Breast epithelium (tissue), 4 donors: ENCODE measurements around the gene PRSS8. TPM values are rescaled to one million over a fixed set of nuclear protein-coding genes. Genes with fewer than 3 reads are reported as not detected.

Experiments
- DNase-seq, 2 donors: peaks; one replicate each; pipeline ENCODE4 v3.0.0-alpha.2; 2019; ENCODE audit warnings: low spot score in 2 of 2
- H3K27ac ChIP-seq, 2 donors: fragments of 200-600 bp; sonication (generic) in 1 of 2; one replicate each; pipeline ENCODE4 v1.5.1; 2016 to 2019; ENCODE audit warnings: mild to moderate bottlenecking in 1 of 2
- H3K27me3 ChIP-seq, 2 donors: fragments of 200-600 bp; sonication (generic) in 1 of 2; one replicate each; pipeline versions ENCODE4 v1.5.1 to v1.6.0; 2017 to 2019; ENCODE audit warnings: control low read depth in 1 of 2, mild to moderate bottlenecking in 1 of 2
- H3K36me3 ChIP-seq: fragments of 200-600 bp; one replicate; pipeline ENCODE4 v1.5.1; 2019
- H3K4me1 ChIP-seq, 2 donors: fragments of 200-600 bp; sonication (generic); one replicate each; pipeline ENCODE4 v1.5.1; 2016 to 2019; ENCODE audit warnings: control low read depth in 1 of 2
- H3K4me3 ChIP-seq, 3 donors: fragments of 200-600 bp; sonication (generic); 1 replicate in 2 of 3; 2 replicates in 1 of 3; pipeline ENCODE4 v1.5.1; 2016 to 2019; ENCODE audit warnings: mild to moderate bottlenecking in 3 of 3, moderate library complexity in 2 of 3
- H3K9me3 ChIP-seq, 2 donors: fragments of 200-600 bp; sonication (generic) in 1 of 2; one replicate each; pipeline ENCODE4 v1.5.1; 2016 to 2019; ENCODE audit warnings: control low read depth in 1 of 2
- CTCF ChIP-seq, 3 donors: fragments of 450-650 bp; IDR thresholded peaks; one replicate each; pipeline ENCODE4 v1.5.1; 2016 to 2017; ENCODE audit warnings: antibody characterized with exemption in 3 of 3, mild to moderate bottlenecking in 3 of 3, moderate library complexity in 3 of 3
- POLR2A ChIP-seq: fragments of 450-650 bp; IDR thresholded peaks from one replicate; pipeline ENCODE4 v1.6.1; 2016; ENCODE audit warnings: antibody characterized with exemption, mild to moderate bottlenecking, moderate library complexity
- POLR2AphosphoS5 ChIP-seq, 3 donors: sonication (generic); formaldehyde crosslinking; IDR thresholded peaks; one replicate each; pipeline ENCODE4 v1.6.1; 2017; ENCODE audit warnings: antibody characterized with exemption in 3 of 3
- intact Hi-C: fragments of 100-400 bp; cut with DNase I; formaldehyde crosslinking; loops from one replicate; pipeline ENCODE4 v1.15.1; 2023; ENCODE audit warnings: low total_unique reads
- total RNA-seq, 3 donors: library from RNA; depleted of rRNA; stranded (reverse); fragments of >200 nt; gene quantifications; one replicate each; pipeline ENCODE4 v1.1.0, GENCODE V29; 2016

The PRSS8 gene
- total RNA-seq, 3 donors from 2014 or later = 23.6 to 54.4 TPM; not detected in 1

GRCh38 chr16:31149332-31149731, 13.8 kb upstream of the PRSS8 start:
- Histone ChIP-seq H3K27me3 (no peaks in the 10 kb centered on the region), H3K9me3 (no peaks in the 10 kb centered on the region), H3K36me3 (no peaks in the 10 kb centered on the region), H3K27ac (no peak overlapping the region), H3K4me3 (peak overlapping the region in 1 of 3 donors; percentile 15), H3K4me1 (no peaks in the 10 kb centered on the region)
- no peak for DNase-seq
- intact Hi-C loops = no loop called here
- no peak for TF ChIP-seq POLR2A
- TF ChIP-seq CTCF (IDR thresholded peaks at IDR 0.05) = no peak
- TF ChIP-seq POLR2AphosphoS5 (IDR thresholded peaks at IDR 0.05) = no peak

DNA sequence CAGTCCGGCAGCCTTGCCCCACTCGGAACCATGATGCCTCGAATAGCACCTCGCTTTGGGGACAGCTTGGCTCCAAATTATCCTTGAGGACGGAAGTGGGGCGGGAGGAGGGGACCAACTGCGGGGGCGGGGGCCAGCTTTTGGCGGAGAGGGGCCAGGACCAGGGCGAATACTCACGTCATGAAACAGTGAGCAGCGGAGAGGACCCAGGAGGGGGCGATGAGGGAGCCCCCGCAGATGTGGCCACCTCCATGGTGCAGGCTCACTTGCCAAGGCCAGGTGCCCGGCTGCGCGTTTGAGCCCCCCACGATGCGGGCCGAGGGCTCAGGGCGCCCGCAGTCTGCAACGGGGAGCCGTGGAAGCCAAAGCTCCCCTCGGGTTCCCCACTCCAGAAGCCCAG, 13.4 kb upstream of the PRSS8 start:
- no peaks in the 10 kb centered on the region for H3K4me1 ChIP-seq
- no peaks in the 10 kb centered on the region for H3K9me3 ChIP-seq
- H3K4me3 ChIP-seq = no peak overlapping the region
- no peak for DNase-seq
- no peaks in the 10 kb centered on the region for H3K27me3 ChIP-seq
- H3K27ac ChIP-seq = no peak overlapping the region
- intact Hi-C loops = no loop called here
- TF ChIP-seq POLR2A (no peak), CTCF (IDR thresholded peaks at IDR 0.05) (no peak), POLR2AphosphoS5 (IDR thresholded peaks at IDR 0.05) (no peak)
- H3K36me3 ChIP-seq = no peaks in the 10 kb centered on the region

DNA sequence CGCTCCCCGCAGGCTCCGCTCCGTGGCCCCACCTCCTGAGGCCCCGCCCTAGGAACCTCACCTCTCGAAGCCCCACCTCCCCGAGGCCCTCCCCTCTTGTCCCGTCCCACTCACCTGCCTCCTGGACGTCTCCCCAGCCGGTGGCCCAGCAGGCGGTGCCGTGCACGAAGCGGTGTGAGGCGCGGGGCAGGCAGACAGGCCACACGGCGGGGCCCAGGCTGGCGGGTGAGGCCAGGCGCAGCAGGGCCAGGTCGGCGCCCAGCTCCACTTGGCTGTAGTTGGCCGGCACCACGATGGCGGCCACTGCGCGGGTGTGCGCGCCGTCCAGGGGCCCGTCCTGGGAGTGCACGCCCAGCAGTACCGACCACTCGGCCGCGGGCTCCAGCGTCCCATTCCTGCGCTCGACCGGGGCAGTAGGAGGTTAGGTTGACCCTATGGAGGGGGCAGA, 12.8 kb upstream of the PRSS8 start:
- H3K9me3 ChIP-seq = no peaks in the 10 kb centered on the region
- H3K27me3 ChIP-seq = no peaks in the 10 kb centered on the region
- intact Hi-C loops = no loop called here
- H3K36me3 ChIP-seq = no peaks in the 10 kb centered on the region
- H3K4me3 ChIP-seq = peak overlapping the region in 2 of 3 donors; percentile 40 to 63
- DNase-seq = peak in 1 of 2 donors; percentile 46
- H3K4me1 ChIP-seq = no peaks in the 10 kb centered on the region
- no peak overlapping the region for H3K27ac ChIP-seq
- TF ChIP-seq POLR2A = no peak
- TF ChIP-seq CTCF (IDR thresholded peaks at IDR 0.05) = no peak
- no peak for TF ChIP-seq POLR2AphosphoS5 (IDR thresholded peaks at IDR 0.05)

DNA sequence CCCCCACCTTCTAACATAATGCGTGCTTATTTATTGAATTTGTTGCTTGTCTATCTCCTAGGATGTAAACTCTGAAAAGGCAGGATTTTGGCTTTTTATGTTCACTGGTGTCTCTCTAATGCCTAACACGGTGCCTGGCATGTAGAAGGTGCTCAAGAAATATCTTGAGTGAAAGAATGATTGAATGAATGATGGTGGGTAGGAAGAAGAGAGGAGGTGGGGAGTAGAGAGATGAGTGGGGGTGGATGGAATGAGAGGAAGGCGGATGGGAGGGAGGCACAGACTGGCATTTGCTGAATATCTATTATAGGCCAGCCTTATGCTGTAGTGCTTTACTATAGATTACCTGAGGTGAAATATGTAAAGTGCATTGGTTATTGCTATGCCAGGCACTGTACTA, 12.0 kb upstream of the PRSS8 start:
- H3K4me3 ChIP-seq = peak overlapping the region in 1 of 3 donors; percentile 63
- intact Hi-C loops = no loop called here

More for the DNA sequence above, 12.0 kb upstream of the PRSS8 start:
- TF ChIP-seq POLR2A (no peak), POLR2AphosphoS5 (IDR thresholded peaks at IDR 0.05) (no peak), CTCF (IDR thresholded peaks at IDR 0.05) (no peak)
- DNase-seq = no peak
- no peak overlapping the region for H3K27ac ChIP-seq
- no peaks in the 10 kb centered on the region for H3K9me3 ChIP-seq
- no peaks in the 10 kb centered on the region for H3K27me3 ChIP-seq
- H3K36me3 ChIP-seq = no peaks in the 10 kb centered on the region
- H3K4me1 ChIP-seq = no peaks in the 10 kb centered on the region
